ENCODE results near the gene DNAJC4.

- TF ChIP-seq CTCF (IDR thresholded peaks at IDR 0.05) (no peak), POLR2A (IDR thresholded peaks at IDR 0.05) (no peak)
Measured at GRCh38 chr11:64247729-64248531, 17.6 kb downstream of the DNAJC4 start.

All from thyroid gland (tissue), 4 donors.